Endothelial cell of umbilical vein (primary cell): ENCODE measurements around the gene KCTD19.

Experiments used
- MYC ChIP-seq: IDR thresholded peaks from one replicate; pipeline ENCODE4 v1.6.1; 2011; ENCODE audit warnings: mild to moderate bottlenecking, low read depth, low read length
- POLR2A ChIP-seq: IDR thresholded peaks from 2 replicates; pipeline ENCODE4 v1.6.1; 2012; ENCODE audit warnings: low read depth, mild to moderate bottlenecking, control low read depth, low read length
- TF ChIP-seq, protein P1 (sequence below), 2 donors: IDR thresholded peaks; 1 replicate in 1 of 2; 2 replicates in 1 of 2; pipeline ENCODE4 v1.5.1; 2011; ENCODE audit warnings: low read length in 2 of 2, mild to moderate bottlenecking in 2 of 2, moderate library complexity in 2 of 2, control low read depth in 1 of 2, inconsistent platforms in 1 of 2, low read depth in 1 of 2; ENCODE audit not compliant: insufficient read depth in 1 of 2; ENCODE audit errors: extremely low read depth in 1 of 2

DNA sequence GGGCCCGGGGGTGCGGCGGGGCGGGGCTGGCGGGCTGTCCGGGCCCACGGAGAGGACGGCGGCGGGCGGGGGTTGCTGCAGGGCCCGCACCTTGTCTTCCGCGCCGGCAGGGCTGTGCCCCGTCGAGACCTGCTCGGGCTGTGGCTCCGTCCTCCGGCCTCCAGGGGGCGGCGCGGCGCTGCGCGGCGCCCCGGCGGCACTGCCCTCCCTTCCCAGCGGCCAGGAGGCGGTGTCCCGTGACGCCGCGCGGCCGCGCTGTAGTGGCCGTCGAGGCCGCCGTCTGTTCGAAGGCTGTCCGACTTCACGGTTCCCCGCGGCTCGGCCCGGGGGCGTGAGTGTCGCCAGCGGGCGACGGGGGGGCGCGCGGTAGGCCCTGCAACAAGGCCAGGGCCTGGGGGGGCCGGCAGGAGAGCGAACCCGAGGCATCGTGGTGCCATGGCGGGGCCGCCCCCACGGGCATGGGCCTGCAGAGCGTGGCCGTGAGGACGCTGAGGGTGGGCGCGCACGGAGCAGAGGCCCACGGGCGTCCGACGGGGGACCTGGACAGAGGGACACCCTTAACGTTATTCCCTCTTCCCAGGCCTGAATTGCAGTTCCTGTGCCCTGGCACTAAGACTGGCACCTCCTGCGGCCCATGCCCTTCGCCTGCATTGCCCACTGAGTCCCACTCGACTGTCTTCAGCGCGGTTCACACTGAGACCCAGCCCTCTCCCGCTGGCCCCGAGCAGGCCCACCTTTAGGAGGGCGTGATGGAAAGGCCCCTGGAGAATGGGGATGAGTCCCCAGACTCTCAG lies 47.0 kb downstream of the KCTD19 start, which contains the start of gene PLEKHG4:
- TF ChIP-seq, protein P1, sequence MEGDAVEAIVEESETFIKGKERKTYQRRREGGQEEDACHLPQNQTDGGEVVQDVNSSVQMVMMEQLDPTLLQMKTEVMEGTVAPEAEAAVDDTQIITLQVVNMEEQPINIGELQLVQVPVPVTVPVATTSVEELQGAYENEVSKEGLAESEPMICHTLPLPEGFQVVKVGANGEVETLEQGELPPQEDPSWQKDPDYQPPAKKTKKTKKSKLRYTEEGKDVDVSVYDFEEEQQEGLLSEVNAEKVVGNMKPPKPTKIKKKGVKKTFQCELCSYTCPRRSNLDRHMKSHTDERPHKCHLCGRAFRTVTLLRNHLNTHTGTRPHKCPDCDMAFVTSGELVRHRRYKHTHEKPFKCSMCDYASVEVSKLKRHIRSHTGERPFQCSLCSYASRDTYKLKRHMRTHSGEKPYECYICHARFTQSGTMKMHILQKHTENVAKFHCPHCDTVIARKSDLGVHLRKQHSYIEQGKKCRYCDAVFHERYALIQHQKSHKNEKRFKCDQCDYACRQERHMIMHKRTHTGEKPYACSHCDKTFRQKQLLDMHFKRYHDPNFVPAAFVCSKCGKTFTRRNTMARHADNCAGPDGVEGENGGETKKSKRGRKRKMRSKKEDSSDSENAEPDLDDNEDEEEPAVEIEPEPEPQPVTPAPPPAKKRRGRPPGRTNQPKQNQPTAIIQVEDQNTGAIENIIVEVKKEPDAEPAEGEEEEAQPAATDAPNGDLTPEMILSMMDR (IDR thresholded peaks at IDR 0.05; ENCODE audit: extremely low read depth in 1 of 2, insufficient read depth in 1 of 2, low read depth in 1 of 2, low read length in 2 of 2): peak; percentile 73
- TF ChIP-seq MYC (no peak), POLR2A (no peak)
